HG03439 (cell line): ENCODE results near the gene DCLRE1B.

Experiments
- ATAC-seq: cut with Tn5 transposase; IDR thresholded peaks from one replicate; pipeline ENCODE4 v1.9.1; 2021; ENCODE audit warnings: mild to moderate bottlenecking, moderate library complexity; ENCODE audit not compliant: unreplicated experiment

DCLRE1B gene

DNA sequence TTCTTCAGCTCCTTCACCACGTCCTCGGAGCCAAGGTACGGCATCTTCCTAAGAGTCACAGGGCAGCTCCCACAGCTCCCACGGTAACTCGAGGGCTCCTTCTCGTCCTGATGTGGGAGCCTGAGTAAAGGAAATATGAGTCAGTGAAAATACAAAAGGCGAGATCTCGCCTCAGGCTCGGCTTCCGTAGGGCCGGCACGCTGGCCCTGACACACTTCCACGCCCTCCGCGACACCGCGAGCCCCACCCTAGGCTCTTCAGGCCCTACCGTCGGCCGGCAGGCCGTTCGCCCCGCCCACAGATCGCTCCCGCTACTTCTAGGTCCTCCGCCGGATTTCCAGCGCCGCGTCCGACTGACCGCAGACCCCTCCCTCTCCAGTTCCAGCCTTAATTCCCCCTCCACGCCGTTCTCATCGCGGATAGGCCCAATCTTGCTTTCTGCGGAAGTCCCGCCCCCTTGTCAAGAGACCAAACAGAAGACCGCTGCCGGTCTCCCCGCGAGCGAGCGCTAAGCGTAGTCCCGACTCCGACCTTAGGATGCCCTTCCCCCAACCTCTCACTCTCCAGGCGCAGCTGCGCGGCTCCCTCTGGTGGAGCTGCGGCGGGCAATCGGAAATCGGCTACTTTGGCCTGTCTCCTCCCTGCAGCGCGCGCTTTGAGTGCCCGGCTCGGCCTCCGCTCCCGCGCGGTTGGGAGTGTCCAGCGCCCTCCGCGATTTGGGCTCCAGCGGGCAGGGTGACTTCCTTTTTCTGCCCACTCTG lies at the start of gene DCLRE1B, which contains the start of gene AP4B1:
Gene DCLRE1B (plus strand): TSS at position 653 of the 761 bp plus-strand sequence. CDS start 261 bp downstream, outside the sequence.
Gene AP4B1 (minus strand): TSS at position 126 of the 761 bp plus-strand sequence. CDS start 82 bp downstream, at position 44.
- peak; percentile 88 for ATAC-seq

DNA sequence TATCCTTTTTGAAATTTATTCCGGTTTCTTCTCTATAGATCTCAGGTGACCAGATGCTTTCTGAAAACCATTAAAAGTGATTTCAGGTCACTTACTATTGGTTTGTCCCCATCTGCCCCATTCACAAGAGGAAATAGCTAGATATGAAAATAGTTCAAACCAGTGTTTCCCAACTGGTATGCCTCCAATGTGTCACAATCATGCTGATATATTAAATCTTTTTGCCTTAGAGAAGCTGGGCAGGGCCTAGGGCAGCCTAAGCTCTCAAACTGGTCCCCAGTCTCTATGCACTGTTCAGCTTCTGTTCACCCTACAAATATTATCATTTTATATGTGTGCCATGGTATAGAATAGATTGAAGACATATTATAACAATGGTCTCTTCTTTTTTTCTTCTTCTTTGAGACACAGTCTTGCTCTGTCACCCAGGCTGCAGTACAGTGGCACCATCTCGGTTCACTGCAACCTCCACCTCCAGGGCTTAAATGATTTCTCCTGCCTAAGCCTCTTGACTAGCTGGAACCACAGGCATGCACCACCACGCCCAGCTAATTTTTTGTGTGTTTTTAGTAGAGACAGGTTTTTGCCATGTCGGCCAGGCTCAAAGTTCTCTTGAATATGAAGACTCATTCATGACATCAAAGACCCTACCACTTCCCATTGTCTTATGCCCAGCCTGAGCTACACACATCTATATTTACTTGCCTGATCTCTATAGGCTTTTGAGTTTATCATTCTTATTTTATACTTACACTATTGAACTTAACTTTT lies 49.3 kb upstream of the DCLRE1B start:
- ATAC-seq: no peak

GRCh38 chr1:113856401-113856790 lies 48.7 kb upstream of the DCLRE1B start:
- no peak for ATAC-seq

- ATAC-seq: no peak
Observed at GRCh38 chr1:113857776-113858175, 47.4 kb upstream of the DCLRE1B start.

DNA sequence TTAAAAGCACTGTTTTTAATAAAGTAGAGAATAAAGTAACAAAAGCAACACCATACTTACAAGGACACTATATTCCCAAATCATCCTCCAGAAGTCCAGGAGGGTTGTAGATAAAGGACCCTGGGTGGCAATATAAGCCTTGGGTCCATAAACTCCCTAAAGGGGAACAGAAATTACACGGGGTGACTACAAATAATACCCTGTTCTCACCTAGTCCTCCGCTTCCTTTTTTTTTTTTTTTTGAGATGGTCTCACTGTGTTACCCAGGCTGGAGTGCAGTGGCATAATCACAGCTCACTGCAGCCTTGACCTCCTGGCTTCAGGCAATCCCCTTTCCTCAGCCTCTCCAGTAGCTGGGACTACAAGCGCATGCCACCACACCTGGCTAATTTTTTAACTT lies 46.7 kb upstream of the DCLRE1B start:
- ATAC-seq: no peak

DNA sequence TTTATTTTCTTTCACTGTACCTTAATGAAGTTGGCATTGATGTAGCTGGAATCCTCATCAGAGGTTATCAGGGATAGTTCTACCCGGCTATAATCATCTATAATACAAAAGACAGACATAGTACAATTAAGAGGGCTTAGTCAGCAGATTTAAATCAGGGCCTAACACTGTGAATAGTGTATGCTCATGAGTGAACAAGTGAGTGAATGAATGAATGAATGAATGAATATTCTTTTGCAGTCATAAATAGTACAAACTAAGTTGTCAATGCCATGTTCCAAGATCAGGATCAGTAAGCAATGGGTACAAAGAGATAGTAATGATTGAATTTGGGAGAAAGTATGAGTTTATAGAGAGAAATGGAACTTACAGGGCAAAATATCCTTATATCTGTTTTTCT lies 46.1 kb upstream of the DCLRE1B start:
- no peak for ATAC-seq

DNA sequence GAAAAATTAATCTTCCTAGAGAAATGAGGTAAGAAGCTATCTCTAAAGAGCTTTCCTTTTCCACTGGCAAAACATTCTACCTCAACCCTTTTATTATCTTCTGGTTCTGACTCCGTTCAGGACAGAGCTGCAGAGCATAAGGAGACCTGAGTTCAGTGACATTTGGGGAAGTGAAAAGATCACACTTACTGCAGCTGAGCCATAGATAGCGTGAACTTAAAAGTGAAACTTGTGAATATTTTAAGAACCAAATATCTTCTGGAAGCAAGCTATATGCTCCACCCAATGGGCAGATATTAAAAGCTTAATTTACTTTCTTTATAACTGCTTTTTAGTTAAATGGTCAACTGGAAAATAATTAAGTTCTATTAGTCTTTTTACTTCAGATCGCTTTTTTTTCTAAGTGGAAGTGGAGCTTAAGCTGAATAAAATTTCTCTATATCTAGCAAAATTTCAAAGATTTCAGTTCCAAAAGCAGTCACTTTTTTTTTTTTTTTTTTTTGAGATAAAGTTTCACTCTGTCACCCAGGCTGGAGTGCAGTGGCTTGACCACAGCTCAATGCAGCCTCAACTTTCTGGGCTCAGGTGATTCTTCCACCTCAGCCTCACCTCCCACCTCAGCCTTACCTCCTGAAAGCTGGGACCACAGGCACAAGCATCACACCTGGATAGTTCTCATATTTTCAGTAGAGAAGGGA lies 45.5 kb upstream of the DCLRE1B start:
- peak; percentile 82 for ATAC-seq

DNA sequence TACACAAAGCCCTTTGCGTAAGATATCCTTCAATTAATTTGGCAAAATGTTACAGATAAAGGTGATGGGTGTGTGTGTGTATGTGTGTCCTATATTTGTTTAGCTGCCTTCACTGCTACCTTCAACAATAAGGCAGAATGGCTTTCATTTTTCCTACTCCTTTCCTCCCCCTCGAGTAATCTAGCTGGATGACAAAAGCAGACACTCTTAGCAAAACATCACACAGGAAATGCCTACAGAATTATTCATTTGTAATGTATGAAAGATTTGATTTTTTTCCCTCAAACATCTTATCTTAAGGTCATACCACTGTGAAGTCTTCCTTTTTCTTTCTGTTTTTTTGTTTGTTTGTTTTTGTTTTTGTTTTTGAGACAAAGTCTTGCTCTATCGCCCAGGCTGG lies 44.2 kb upstream of the DCLRE1B start:
- no peak for ATAC-seq

GRCh38 chr1:113861641-113862040 lies 43.5 kb upstream of the DCLRE1B start:
- ATAC-seq: no peak

GRCh38 chr1:113868387-113869083 lies 36.6 kb upstream of the DCLRE1B start:
- ATAC-seq: no peak

GRCh38 chr1:113870778-113871177 lies 34.3 kb upstream of the DCLRE1B start:
- no peak for ATAC-seq

GRCh38 chr1:113871597-113872113 lies 33.5 kb upstream of the DCLRE1B start, which contains the start of gene PTPN22:
Gene PTPN22 (minus strand): TSS chr1:113871712.
- ATAC-seq: peak; percentile 91

DNA sequence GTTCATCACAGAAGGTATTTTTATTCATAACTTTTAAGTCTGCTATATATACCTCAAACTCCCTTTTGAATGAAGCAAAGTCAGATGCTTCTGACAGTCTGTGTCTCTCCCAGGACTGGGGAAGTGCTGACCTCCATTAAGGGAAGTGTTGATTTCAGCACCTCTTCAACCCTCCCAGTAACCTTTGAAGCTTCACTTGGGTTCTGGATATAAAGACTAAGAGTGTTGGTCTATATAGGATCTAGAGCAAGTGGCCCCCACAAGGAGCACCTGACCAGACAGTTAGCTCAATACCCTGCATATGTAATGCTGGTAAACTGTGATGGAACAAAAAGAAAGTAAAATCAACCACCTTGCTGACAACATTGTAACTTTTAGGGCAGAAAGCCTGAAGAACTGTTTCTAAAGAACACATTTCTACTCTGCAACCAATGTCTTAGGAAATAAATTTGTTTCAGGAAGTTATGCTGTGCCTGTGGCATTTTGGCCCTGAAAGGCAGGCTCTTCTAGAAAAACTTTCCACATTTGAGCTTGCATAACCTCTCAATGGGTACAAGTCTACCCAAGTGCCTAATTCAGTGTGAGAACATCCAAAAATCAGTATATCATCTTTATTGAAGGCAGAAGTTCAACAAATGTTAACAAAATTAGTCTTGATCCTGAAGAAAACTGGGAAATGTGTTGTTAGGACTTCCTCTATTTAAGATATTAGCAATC lies 32.7 kb upstream of the DCLRE1B start:
- peak; percentile 14 for ATAC-seq

- ATAC-seq: peak; percentile 39
Observed at GRCh38 chr1:113874012-113874879, 30.9 kb upstream of the DCLRE1B start.

GRCh38 chr1:113875714-113876113 lies 29.4 kb upstream of the DCLRE1B start:
- no peak for ATAC-seq

- no peak for ATAC-seq
Observed at GRCh38 chr1:113876176-113876575, 28.9 kb upstream of the DCLRE1B start.

GRCh38 chr1:113879739-113880038 lies 25.4 kb upstream of the DCLRE1B start:
- no peak for ATAC-seq

DNA sequence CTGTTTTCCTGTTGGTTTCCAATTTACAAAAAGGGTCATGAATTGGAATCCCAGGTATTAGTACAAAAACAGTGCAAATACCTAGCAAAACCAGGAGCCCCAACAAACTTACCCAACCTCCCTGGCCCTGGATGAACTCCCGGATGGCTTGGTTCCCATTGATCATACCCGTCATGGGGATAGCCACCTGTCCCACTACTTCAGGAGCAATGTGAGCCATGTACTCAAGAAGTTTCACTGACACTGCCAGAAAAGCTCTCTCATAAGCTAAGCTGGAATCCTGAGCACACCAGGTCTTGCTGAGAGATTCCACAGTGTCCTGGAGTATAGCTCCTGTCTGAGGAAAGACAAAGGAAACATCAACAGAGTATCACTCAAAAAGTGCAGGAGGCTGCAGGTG lies 23.5 kb upstream of the DCLRE1B start:
- ATAC-seq: no peak
